ENCODE measurements around the gene PTPRD. TPM values are rescaled to one million over a fixed set of nuclear protein-coding genes. Genes with fewer than 3 reads are reported as not detected.

PTPRD gene
- total RNA-seq, 2 experiments from 2014 or later: 0.10 TPM; not detected in 1

DNA sequence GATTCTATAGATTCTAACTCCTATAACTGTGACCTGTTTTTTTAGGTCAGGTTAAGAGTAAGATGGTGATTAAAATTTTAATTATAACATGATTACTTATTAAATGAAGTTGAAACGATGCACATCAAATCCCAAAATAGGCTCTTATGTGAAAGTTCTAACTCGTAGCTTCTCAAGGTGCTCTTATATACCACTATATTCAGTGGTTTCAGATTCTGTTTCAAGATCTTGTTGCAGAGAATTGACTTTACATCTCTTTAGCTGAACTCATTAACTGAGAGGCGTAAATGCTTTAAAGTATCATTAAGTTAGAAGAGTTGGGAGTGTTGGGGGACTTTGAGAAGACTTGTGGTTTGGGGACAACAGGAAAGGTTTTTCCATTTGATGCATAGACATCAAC is 1399.8 kb downstream of the PTPRD start:
- POLR2A ChIA-PET: no interaction called here
- H3K4me1 Mint-ChIP-seq (ENCODE audit: low read depth): no peaks in the 10 kb centered on the region
- no peak overlapping the region for H3K4me3 Mint-ChIP-seq
- H3K9me3 Mint-ChIP-seq: peaks cover 2% of the 10 kb centered on the region
- H3K27me3 Mint-ChIP-seq: no peaks in the 10 kb centered on the region
- no peak for DNase-seq
- H3K27ac Mint-ChIP-seq: no peak overlapping the region
- no peaks in the 10 kb centered on the region for H3K36me3 Mint-ChIP-seq
- intact Hi-C loops (cut with micrococcal nuclease): no loop called here
- CTCF ChIA-PET: no interaction called here

DNA sequence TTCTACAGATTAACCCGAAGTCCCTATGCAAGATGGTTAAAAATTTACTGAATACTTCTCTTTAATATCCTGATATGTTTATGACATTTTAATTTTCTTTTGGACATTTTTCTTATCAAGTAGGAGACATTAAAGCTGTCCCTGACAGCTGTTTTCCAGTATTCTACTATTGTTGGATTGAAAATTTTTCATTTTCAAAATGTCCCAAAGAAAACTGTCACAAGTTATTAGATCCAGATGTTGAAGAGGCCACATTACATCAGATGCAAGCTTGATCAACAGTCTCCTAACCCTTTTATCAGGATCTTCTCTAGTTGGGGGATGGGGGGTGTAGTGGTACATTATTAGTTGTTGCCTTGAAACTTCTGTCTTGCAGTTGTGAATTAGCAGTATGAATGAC is 1410.5 kb downstream of the PTPRD start:
- Mint-ChIP-seq H3K36me3 (no peaks in the 10 kb centered on the region), H3K4me1 (ENCODE audit: low read depth) (no peaks in the 10 kb centered on the region), H3K4me3 (no peak overlapping the region), H3K9me3 (no peaks in the 10 kb centered on the region), H3K27ac (no peak overlapping the region), H3K27me3 (no peaks in the 10 kb centered on the region)
- CTCF ChIA-PET: no interaction called here
- intact Hi-C loops (cut with micrococcal nuclease): no loop called here
- POLR2A ChIA-PET: no interaction called here
- DNase-seq: no peak

- no peak for DNase-seq
- POLR2A ChIA-PET: no interaction called here
- H3K36me3 Mint-ChIP-seq: no peaks in the 10 kb centered on the region
- CTCF ChIA-PET: no interaction called here
- H3K4me3 Mint-ChIP-seq: no peak overlapping the region
- H3K9me3 Mint-ChIP-seq: no peaks in the 10 kb centered on the region
- no peaks in the 10 kb centered on the region for H3K27me3 Mint-ChIP-seq
- no peak overlapping the region for H3K27ac Mint-ChIP-seq
- intact Hi-C loops (cut with micrococcal nuclease): no loop called here
- no peaks in the 10 kb centered on the region for H3K4me1 Mint-ChIP-seq (ENCODE audit: low read depth)
These were observed 1426.7 kb downstream of the PTPRD start for GRCh38 chr9:9186086-9186485.

DNA sequence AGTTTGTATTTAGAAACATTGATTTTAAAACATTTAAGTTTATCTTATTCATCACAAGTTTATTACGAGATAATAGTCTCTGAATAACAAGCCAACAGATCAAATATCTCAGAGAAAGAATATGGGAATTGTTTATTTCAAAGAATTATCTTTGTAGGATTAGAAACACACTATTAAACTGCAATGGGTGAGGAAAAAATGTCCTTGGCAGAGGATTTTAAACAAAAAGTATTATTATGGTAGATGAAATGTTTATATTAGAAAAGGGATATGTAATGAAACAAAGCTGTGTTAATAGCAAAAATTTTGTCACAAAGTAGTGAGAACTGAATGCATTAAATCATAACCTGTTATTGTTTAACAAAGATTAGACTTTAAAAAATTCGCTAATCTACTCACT is 1430.4 kb downstream of the PTPRD start:
- Mint-ChIP-seq H3K27me3 (no peaks in the 10 kb centered on the region), H3K4me1 (ENCODE audit: low read depth) (no peaks in the 10 kb centered on the region), H3K27ac (no peak overlapping the region), H3K4me3 (no peak overlapping the region), H3K36me3 (no peaks in the 10 kb centered on the region), H3K9me3 (no peaks in the 10 kb centered on the region)
- no peak for DNase-seq
- ChIA-PET POLR2A (no interaction called here), CTCF (no interaction called here)
- intact Hi-C loops (cut with micrococcal nuclease): no loop called here

DNA sequence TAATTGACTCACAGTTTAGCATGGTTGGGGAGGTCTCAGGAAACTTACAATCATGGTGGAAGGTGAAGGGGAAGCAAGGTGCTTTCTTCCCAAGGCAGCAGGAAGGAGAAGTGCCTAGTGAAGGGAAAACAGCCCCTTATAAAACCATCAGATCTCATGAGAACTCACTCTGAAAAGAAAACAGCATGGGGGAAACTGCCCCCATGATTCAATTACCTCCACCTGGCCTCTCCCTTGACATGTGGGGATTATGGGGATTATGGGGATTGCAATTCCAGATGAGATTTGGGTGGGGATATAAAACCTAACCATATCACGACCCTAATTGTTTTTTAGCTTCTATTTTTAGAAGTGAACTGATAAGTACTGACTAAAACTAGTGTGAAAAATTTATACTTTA is 1435.7 kb downstream of the PTPRD start:
- CTCF ChIA-PET: no interaction called here

DNA sequence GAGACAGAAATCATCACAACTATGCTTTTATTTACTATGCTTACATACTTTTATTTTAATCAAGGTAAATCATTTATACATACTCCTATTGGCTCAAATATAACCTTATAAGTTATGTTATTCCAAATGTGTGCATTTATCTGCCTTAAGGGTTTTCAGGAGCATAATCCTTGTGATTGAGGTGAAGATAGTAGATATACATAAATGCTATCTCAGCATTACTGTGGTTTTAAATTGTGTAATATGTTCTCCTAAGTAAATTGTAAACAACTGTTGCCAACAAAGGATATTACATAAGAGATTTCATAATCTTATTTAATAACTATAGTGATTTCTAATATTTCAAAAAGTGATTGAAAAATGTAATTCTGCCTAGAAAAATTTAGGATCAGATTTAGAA is 1438.4 kb downstream of the PTPRD start:
- intact Hi-C loops (cut with micrococcal nuclease): no loop called here
- no peak overlapping the region for H3K4me3 Mint-ChIP-seq

More for the DNA sequence above, 1435.7 kb downstream of the PTPRD start:
- POLR2A ChIA-PET: no interaction called here
- no peaks in the 10 kb centered on the region for H3K4me1 Mint-ChIP-seq (ENCODE audit: low read depth)
- H3K4me3 Mint-ChIP-seq: no peak overlapping the region
- intact Hi-C loops (cut with micrococcal nuclease): no loop called here
- H3K27me3 Mint-ChIP-seq: no peaks in the 10 kb centered on the region
- no peak overlapping the region for H3K27ac Mint-ChIP-seq
- H3K9me3 Mint-ChIP-seq: peaks cover 2% of the 10 kb centered on the region
- no peak for DNase-seq
- no peaks in the 10 kb centered on the region for H3K36me3 Mint-ChIP-seq

GRCh38 chr9:9173264-9173663 is 1439.5 kb downstream of the PTPRD start:
- Mint-ChIP-seq H3K27me3 (no peaks in the 10 kb centered on the region), H3K9me3 (peaks cover 2% of the 10 kb centered on the region), H3K4me1 (ENCODE audit: low read depth) (no peaks in the 10 kb centered on the region), H3K36me3 (no peaks in the 10 kb centered on the region), H3K27ac (no peak overlapping the region), H3K4me3 (no peak overlapping the region)
- no peak for DNase-seq
- intact Hi-C loops (cut with micrococcal nuclease): no loop called here
- POLR2A ChIA-PET: no interaction called here
- CTCF ChIA-PET: no interaction called here

More for the DNA sequence above, 1438.4 kb downstream of the PTPRD start:
- Mint-ChIP-seq H3K36me3 (no peaks in the 10 kb centered on the region), H3K9me3 (peaks cover 2% of the 10 kb centered on the region), H3K4me1 (ENCODE audit: low read depth) (no peaks in the 10 kb centered on the region), H3K27ac (no peak overlapping the region), H3K27me3 (no peaks in the 10 kb centered on the region)
- CTCF ChIA-PET: no interaction called here
- DNase-seq: no peak
- POLR2A ChIA-PET: no interaction called here

DNA sequence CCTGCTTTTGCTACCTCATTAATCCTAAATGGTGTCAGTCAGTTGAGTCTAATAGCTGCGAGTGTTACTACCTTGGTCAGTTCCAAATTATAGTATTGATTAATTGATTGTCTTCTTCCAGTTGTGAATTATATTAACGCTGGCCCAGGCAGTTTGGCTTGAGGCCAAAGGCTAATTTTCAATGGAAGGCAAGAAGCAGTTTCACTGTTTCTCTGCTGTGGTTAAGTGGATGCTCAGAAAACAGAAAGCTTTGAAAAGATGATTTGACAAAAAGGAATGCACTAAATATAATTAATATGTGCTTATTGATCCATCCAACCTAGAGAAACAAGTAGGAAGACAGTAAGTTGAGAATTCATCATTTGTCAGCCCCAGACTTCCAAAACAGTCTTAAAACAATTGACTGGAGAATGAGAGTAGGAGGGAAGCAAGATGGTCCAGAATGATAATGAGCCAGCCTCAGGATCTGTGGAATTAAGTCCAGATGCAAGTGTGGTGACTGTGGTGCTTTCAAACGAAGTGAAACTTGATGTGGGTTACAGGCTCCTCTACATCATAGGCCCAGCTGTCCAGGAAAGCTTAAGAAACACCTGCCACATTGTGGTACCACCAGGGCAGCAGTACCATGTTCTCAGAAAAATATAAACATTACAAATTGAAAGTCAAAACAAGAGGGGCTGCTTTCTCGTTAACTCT is 1442.2 kb downstream of the PTPRD start:
- H3K9me3 Mint-ChIP-seq: peaks cover under 1% of the 10 kb centered on the region
- intact Hi-C loops (cut with micrococcal nuclease): no loop called here
- CTCF ChIA-PET: no interaction called here
- POLR2A ChIA-PET: no interaction called here
- H3K4me3 Mint-ChIP-seq: no peak overlapping the region
- DNase-seq: no peak
- H3K36me3 Mint-ChIP-seq: no peaks in the 10 kb centered on the region
- no peaks in the 10 kb centered on the region for H3K27me3 Mint-ChIP-seq
- no peak overlapping the region for H3K27ac Mint-ChIP-seq
- H3K4me1 Mint-ChIP-seq (ENCODE audit: low read depth): no peaks in the 10 kb centered on the region

GRCh38 chr9:9142001-9142400 is 1470.8 kb downstream of the PTPRD start:
- Mint-ChIP-seq H3K9me3 (no peaks in the 10 kb centered on the region), H3K4me3 (no peak overlapping the region), H3K27ac (no peak overlapping the region), H3K36me3 (no peaks in the 10 kb centered on the region), H3K27me3 (no peaks in the 10 kb centered on the region), H3K4me1 (ENCODE audit: low read depth) (no peaks in the 10 kb centered on the region)
- no peak for DNase-seq
- CTCF ChIA-PET: no interaction called here
- intact Hi-C loops (cut with micrococcal nuclease): no loop called here
- POLR2A ChIA-PET: no interaction called here

GRCh38 chr9:9133526-9133925 is 1479.3 kb downstream of the PTPRD start:
- no peak for DNase-seq
- no peak overlapping the region for H3K4me3 Mint-ChIP-seq
- POLR2A ChIA-PET: no interaction called here

GRCh38 chr9:9124616-9125015 is 1488.2 kb downstream of the PTPRD start:
- Mint-ChIP-seq H3K27me3 (no peaks in the 10 kb centered on the region), H3K36me3 (no peaks in the 10 kb centered on the region), H3K4me3 (no peak overlapping the region), H3K27ac (no peak overlapping the region), H3K9me3 (no peaks in the 10 kb centered on the region), H3K4me1 (ENCODE audit: low read depth) (no peaks in the 10 kb centered on the region)
- CTCF ChIA-PET: no interaction called here
- intact Hi-C loops (cut with micrococcal nuclease): no loop called here
- no peak for DNase-seq
- POLR2A ChIA-PET: no interaction called here

More at GRCh38 chr9:9133526-9133925, 1479.3 kb downstream of the PTPRD start:
- H3K4me1 Mint-ChIP-seq (ENCODE audit: low read depth): no peaks in the 10 kb centered on the region
- H3K27me3 Mint-ChIP-seq: no peaks in the 10 kb centered on the region
- no peaks in the 10 kb centered on the region for H3K36me3 Mint-ChIP-seq
- no peak overlapping the region for H3K27ac Mint-ChIP-seq
- intact Hi-C loops (cut with micrococcal nuclease): no loop called here
- peaks cover 3% of the 10 kb centered on the region for H3K9me3 Mint-ChIP-seq
- CTCF ChIA-PET: no interaction called here

GRCh38 chr9:9122230-9122875 is 1490.4 kb downstream of the PTPRD start:
- H3K27me3 Mint-ChIP-seq: no peaks in the 10 kb centered on the region
- ChIA-PET CTCF (no interaction called here), POLR2A (no interaction called here)
- H3K27ac Mint-ChIP-seq: no peak overlapping the region
- DNase-seq: no peak
- intact Hi-C loops (cut with micrococcal nuclease): no loop called here
- H3K4me3 Mint-ChIP-seq: no peak overlapping the region
- no peaks in the 10 kb centered on the region for H3K36me3 Mint-ChIP-seq
- H3K4me1 Mint-ChIP-seq (ENCODE audit: low read depth): no peaks in the 10 kb centered on the region
- no peaks in the 10 kb centered on the region for H3K9me3 Mint-ChIP-seq

GRCh38 chr9:9117866-9118265 is 1494.9 kb downstream of the PTPRD start:
- Mint-ChIP-seq H3K4me3 (no peak overlapping the region), H3K9me3 (peaks cover 2% of the 10 kb centered on the region), H3K4me1 (ENCODE audit: low read depth) (no peaks in the 10 kb centered on the region), H3K36me3 (no peaks in the 10 kb centered on the region), H3K27ac (no peak overlapping the region), H3K27me3 (no peaks in the 10 kb centered on the region)
- ChIA-PET POLR2A (no interaction called here), CTCF (no interaction called here)
- intact Hi-C loops (cut with micrococcal nuclease): no loop called here
- DNase-seq: no peak
